ENCODE data around the gene MARS1.
"Not testable (repeated sequence)": the region's sequence is repeated elsewhere in the genome, so short reads cannot be mapped to it uniquely, and the experiment has no call there.

Gene MARS1

GRCh38 chr12:57473886-57474285, 14.0 kb upstream of the MARS1 start:
- DNase-seq = no peak

- no peak for DNase-seq
These were observed 13.4 kb upstream of the MARS1 start for GRCh38 chr12:57474430-57474829.

- no peak for DNase-seq
These were observed 13.0 kb upstream of the MARS1 start for GRCh38 chr12:57474862-57475261.

- DNase-seq = no peak
These were observed 12.4 kb upstream of the MARS1 start for GRCh38 chr12:57475271-57476161.

GRCh38 chr12:57476162-57476992, 11.5 kb upstream of the MARS1 start:
- no peak for DNase-seq

DNA sequence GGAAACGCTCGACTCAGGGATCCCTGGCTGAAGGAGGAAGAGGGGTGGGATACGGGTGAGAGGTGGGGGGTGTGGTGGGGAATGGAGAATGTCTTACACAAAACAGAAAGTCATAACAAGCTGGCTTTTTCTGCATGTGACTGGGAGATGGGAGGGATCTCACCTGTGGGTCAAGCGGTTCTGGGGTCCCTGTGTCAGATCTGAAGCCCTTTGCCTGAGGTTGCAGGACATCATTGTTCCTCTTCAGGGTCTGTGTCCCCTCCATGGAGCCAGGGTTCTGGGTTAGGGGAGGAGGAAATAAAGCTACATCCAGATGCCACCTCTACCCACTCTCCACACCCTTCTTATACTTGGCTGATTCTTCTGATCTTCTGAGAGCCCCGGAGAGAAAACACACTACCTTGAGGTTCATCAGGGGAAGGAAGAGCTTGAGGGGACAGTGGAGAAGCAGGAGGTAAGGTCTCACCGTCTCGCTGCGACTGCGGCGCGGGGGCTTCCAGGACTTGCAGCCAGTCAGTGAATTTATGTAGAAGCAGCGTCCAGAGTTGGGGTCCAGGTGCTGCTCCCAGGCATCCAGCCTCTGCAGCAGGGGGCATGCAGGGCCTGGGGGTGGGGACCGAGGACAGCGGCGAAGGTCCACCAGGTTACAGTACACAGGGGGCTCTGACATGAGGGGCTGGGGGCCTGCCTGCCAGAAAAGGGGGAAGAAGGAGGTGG, 10.7 kb upstream of the MARS1 start:
- no peak for DNase-seq

GRCh38 chr12:57477710-57478681, 9.9 kb upstream of the MARS1 start:
- DNase-seq = no peak

DNA sequence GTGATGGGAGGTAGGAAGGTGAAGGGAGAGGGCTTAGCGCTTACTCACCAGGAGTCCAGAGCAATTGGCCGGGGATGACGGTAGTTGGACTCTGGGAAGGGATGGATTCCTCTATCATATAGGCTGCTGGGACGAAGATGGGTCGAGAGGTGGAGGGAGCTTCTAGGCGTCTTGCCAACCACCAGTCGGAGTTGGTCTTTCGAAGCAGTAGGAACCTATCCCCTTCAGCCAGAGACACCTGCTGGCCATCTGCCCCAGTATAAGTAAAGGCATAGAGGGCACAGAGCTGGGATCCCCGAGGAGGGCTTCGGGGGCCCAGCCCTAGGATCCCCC, 8.9 kb upstream of the MARS1 start:
- no peak for DNase-seq

DNA sequence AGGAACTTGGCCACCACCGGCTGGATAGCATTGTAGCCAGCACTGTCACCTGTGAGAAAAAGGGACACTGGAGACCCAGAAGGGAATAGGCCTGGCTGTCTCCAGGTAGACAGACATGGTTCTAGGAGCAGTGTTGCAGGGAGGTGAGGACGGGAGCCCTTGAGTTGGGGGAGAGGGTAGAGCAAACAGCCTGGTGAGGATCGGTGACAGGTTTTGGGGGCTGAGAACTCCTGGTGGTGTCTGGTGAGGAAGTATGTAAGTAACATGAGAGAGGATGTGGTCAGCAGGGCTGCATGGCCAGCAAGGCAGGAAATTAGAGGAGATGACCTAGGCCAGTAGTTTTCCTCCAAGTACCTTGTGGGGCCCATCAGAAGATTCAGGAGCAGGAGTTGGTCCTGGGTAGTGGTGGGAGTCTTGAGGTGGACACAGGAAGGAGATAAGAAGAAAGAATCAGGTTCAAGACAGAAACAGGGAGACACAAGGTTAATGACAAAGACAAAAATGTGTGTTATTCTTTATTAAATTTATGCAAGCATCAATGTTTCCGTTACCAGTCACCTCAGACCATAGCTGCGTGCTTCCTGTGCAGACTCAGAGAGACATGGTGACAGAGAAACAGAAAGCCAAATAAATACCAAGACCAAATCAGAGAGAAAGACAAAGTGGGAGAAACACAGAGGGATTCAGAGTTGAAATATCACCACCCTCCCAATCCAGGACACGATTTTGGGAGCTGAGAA, 8.3 kb upstream of the MARS1 start, which contains the start of gene ARHGAP9:
ARHGAP9 (minus strand) TSS at position 491 of the 740 bp plus-strand sequence; CDS start at position 31, 460 bp downstream.
- no peak for DNase-seq

DNA sequence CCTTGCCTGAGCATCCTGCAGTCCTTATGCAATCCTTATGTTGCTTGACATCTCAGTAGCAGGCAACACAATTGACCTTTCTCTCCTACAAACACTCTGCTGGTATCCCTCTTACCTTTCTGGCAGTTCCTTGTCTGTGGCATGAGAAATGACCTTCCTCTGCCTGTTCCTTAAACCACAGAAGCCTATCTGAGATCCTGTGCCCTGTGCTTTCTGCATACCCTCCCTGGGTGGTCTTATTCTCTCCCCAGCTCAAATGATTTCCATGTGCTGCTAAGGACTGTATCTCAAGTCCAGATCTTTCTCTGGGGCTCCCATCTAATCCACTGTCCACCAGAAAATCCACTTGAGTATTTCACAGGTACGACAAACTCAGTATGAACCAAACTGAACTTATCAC, 6.2 kb upstream of the MARS1 start:
- DNase-seq = no peak

- no peak for DNase-seq
These were observed 4.4 kb upstream of the MARS1 start for GRCh38 chr12:57483466-57483865.

GRCh38 chr12:57485695-57486094, 2.2 kb upstream of the MARS1 start:
- DNase-seq = no peak

DNA sequence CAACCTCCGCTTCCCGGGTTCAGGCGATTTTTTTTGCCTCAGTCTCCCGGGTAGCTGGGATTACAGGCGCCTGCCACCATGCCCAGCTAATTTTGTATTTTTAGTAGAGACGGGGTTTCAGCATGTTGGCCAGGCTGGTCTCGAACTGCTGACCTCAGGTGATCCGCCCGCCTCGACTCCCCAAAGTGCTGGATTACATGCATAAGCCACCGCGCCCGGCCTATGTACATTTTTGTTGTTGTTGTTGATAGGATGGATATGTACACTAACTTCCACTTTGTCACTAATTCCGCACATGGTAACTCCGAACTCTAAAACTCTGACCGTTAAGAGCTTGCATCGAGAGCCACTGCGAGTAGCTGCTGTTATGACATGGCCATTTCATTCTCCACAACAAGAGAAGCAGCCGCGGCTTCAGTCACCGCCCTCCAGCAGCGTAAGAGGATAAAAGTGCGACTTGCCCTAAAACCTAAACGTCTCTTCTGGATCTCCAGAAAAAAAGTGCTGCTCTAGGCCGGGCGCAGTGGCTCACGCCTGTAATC, 742 bp upstream of the MARS1 start:
- DNase-seq = no peak

DNA sequence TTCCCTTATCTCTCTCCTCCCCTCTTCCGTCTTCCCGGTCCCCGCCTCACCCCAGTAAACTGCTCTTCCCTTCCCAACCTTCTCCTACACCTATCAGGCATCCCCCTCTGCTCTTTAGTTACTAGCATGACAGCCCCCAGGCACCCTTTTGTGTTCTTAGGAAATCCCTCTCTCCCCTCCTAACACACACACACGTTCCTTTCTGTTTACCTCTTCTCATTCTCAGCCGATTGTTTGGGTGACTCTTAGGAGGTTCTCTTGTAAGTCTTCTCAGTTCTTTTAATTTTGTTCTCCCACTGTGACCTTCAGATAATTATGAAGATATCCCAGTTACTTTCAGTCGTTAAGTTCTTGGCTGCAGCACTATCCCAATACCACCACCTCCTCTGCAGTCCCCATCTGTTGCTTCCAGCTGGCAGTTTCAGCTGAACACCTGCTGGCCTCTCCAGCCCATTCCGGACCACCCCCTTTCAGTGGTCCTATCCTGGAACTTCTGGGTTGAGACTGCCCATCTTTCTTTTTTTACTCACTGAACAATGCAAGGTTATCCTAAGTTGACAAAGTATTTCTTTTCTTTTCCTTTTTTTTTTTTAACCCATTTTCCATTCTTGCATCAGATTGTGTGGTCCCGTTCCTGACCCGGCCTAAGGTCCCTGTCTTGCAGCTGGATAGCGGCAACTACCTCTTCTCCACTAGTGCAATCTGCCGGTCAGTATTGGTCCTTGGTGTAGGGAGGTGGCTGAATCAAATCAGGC, 711 bp downstream of the MARS1 start:
- DNase-seq = no peak

GRCh38 chr12:57489157-57489641, 1.3 kb downstream of the MARS1 start:
- DNase-seq = no peak

- no peak for DNase-seq
These were observed 2.3 kb downstream of the MARS1 start for GRCh38 chr12:57490126-57490525.

DNA sequence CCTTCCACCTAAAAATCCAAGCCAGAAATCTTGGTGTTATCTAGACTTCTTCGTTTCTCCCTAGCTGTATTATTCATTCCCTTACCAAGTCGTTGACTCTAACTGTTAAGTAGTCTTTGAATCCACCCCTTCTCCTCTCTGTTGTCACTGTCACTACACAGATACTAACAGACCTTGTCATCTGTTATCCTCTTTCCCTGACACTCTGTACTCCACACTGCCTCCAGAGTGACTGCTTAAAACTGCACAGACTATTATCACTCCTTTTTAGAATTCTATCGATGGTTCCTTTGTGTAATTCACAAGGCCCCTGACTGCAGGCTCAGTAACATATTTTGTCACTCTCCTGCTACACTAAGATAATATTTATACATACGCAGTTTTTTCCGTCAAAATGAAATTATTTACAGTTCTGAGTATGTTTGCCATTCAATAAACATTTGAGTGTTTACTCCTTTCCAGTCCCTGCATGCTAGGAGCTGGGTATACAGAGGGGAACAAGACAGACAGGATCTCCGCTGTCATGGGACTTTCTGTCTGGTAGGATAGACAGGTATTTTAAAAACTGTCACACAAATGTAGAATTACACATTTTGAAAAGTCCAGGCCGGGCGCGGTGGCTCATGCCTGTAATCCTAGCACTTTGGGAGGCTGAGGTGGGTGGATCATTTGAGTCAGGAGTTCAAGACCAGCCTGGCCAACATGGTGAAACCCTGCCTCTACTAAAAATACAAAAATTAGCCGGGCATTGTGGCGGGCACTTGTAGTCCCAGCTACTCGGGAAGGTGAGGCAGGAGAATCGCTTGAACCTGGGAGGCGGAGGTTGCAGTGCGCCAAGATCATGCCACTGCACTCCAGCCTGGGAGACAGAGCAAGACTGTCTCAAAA, 3.8 kb downstream of the MARS1 start:
- no peak for DNase-seq

- DNase-seq = not testable (repeated sequence)
These were observed 7.3 kb downstream of the MARS1 start for GRCh38 chr12:57495051-57495701.

Measured in cortex of kidney (tissue), 1 donor.